HEK293 (cell line): ENCODE results near the gene HYDIN.

ENCODE experiments used
- FEZF1 ChIP-seq: fragments of 450-650 bp; formaldehyde crosslinking; IDR thresholded peaks from 2 replicates; pipeline ENCODE4 v1.5.1; 2016; ENCODE audit warnings: missing biosample characterization, missing genetic modification characterization
- GFI1B ChIP-seq: fragments of 450-650 bp; formaldehyde crosslinking; IDR thresholded peaks from 2 replicates; pipeline ENCODE4 v1.5.1; 2016; ENCODE audit warnings: missing biosample characterization, missing genetic modification characterization
- KLF16 ChIP-seq: fragments of 450-650 bp; formaldehyde crosslinking; IDR thresholded peaks from 2 replicates; pipeline ENCODE4 v1.5.1; 2017; ENCODE audit warnings: missing biosample characterization, missing genetic modification characterization
- MEIS1 ChIP-seq: sonication (generic); formaldehyde crosslinking; IDR thresholded peaks from 2 replicates; pipeline ENCODE4 v1.8.1; 2022; ENCODE audit warnings: missing genetic modification reagents, mild to moderate bottlenecking, borderline replicate concordance
- PRDM10 ChIP-seq: fragments of 450-650 bp; formaldehyde crosslinking; IDR thresholded peaks from 2 replicates; pipeline ENCODE4 v1.5.1; 2016; ENCODE audit warnings: missing biosample characterization, missing genetic modification characterization
- RBAK ChIP-seq: fragments of 450-650 bp; formaldehyde crosslinking; IDR thresholded peaks from 2 replicates; pipeline ENCODE4 v1.5.1; 2016; ENCODE audit warnings: missing biosample characterization, missing genetic modification characterization
- SCRT2 ChIP-seq: fragments of 450-650 bp; formaldehyde crosslinking; IDR thresholded peaks from 2 replicates; pipeline ENCODE4 v1.5.1; 2016; ENCODE audit warnings: missing biosample characterization, missing genetic modification characterization
- YY2 ChIP-seq: fragments of 450-650 bp; formaldehyde crosslinking; IDR thresholded peaks from 2 replicates; pipeline ENCODE4 v1.5.1; 2016; ENCODE audit warnings: missing biosample characterization, missing genetic modification characterization
- ZBTB11 ChIP-seq: fragments of 450-650 bp; formaldehyde crosslinking; conservative IDR thresholded peaks from 2 replicates; pipeline ENCODE4 v1.5.1; 2016; ENCODE audit warnings: low read depth, missing biosample characterization, missing genetic modification characterization
- ZBTB49 ChIP-seq: fragments of 450-650 bp; formaldehyde crosslinking; IDR thresholded peaks from 2 replicates; pipeline ENCODE4 v1.5.1; 2016; ENCODE audit warnings: missing biosample characterization, missing genetic modification characterization, low read depth
- ZNF133 ChIP-seq: fragments of 450-650 bp; formaldehyde crosslinking; IDR thresholded peaks from 2 replicates; pipeline ENCODE4 v1.5.1; 2016; ENCODE audit warnings: missing biosample characterization, missing genetic modification characterization
- ZNF157 ChIP-seq: fragments of 450-650 bp; formaldehyde crosslinking; IDR thresholded peaks from 2 replicates; pipeline ENCODE4 v1.5.1; 2016; ENCODE audit warnings: missing biosample characterization, missing genetic modification characterization
- ZNF433 ChIP-seq: fragments of 450-650 bp; formaldehyde crosslinking; IDR thresholded peaks from 2 replicates; pipeline ENCODE4 v1.5.1; 2016; ENCODE audit warnings: missing biosample characterization, missing genetic modification characterization, low read depth
- ZNF449 ChIP-seq: fragments of 450-650 bp; formaldehyde crosslinking; IDR thresholded peaks from 2 replicates; pipeline ENCODE4 v1.5.1; 2017; ENCODE audit warnings: missing biosample characterization, mild to moderate bottlenecking, missing genetic modification characterization, moderate library complexity
- ZNF48 ChIP-seq: fragments of 450-650 bp; formaldehyde crosslinking; IDR thresholded peaks from 2 replicates; pipeline ENCODE4 v1.5.1; 2016; ENCODE audit warnings: missing biosample characterization, missing genetic modification characterization
- ZNF639 ChIP-seq: fragments of 450-650 bp; formaldehyde crosslinking; IDR thresholded peaks from 2 replicates; pipeline ENCODE4 v1.5.1; 2016; ENCODE audit warnings: missing biosample characterization, missing genetic modification characterization
- ZSCAN30 ChIP-seq: fragments of 450-650 bp; IDR thresholded peaks from 2 replicates; pipeline ENCODE4 v1.5.1; 2018; ENCODE audit warnings: missing biosample characterization, mild to moderate bottlenecking, missing genetic modification characterization, moderate library complexity
- TF ChIP-seq, protein P1 (sequence below): fragments of 450-650 bp; formaldehyde crosslinking; IDR thresholded peaks from 2 replicates; pipeline ENCODE4 v1.5.1; 2016; ENCODE audit warnings: missing biosample characterization, missing genetic modification characterization
- TF ChIP-seq, protein P2 (sequence below): fragments of 450-650 bp; IDR thresholded peaks from 2 replicates; pipeline ENCODE4 v1.5.1; 2018; ENCODE audit warnings: missing biosample characterization, missing genetic modification characterization
- TF ChIP-seq, protein P3 (sequence below): fragments of 450-650 bp; formaldehyde crosslinking; IDR thresholded peaks from 2 replicates; pipeline ENCODE4 v1.5.1; 2016; ENCODE audit warnings: missing biosample characterization, missing genetic modification characterization

Gene HYDIN

DNA sequence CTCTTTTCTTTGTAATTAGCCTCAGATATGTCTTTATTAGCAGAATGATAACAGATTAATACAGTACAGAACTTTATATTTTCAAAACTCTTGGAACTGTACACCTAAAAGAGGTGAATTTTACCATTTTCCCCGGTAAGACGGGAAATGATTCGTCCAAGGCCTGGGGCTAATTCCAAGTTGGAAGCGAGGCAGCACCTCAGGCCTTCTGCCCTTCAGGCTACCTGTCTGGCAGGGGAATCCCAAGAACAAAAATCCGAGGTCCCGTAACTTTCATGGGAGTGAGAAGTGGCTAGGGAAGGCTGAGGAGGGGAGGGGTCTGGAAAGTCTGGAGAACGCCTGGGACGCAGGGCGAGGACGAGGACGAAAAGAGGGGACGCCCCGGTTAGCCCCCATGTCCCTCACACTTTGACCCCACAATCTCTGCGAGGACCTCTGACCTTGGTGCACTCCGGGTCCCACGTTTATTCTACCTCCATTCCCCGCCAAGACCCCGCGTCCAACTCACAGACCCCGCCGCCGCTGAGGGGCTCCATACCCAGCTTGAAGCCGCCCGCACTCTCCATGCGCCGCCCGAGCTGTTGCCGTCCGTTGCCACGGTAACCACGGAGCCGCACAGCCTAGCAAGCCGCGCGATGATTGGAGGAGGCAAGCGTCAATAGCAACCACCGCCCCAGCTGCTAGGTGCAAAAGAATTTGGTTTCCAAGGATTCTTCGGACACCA lies at the start of gene HYDIN (continued):
- 0 out of 2 replicates have a peak, but pooled peaks have one; percentile 20 for TF ChIP-seq PRDM10 (tag by site-specific recombination)
- no peak for TF ChIP-seq KLF16
- peak; percentile 31; the same call in 1 of the 2 replicates for TF ChIP-seq YY2
- TF ChIP-seq, protein P1, sequence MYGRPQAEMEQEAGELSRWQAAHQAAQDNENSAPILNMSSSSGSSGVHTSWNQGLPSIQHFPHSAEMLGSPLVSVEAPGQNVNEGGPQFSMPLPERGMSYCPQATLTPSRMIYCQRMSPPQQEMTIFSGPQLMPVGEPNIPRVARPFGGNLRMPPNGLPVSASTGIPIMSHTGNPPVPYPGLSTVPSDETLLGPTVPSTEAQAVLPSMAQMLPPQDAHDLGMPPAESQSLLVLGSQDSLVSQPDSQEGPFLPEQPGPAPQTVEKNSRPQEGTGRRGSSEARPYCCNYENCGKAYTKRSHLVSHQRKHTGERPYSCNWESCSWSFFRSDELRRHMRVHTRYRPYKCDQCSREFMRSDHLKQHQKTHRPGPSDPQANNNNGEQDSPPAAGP (tag by site-specific recombination): no peak
- no peak for TF ChIP-seq FEZF1 (tag by site-specific recombination)
- TF ChIP-seq, protein P2, sequence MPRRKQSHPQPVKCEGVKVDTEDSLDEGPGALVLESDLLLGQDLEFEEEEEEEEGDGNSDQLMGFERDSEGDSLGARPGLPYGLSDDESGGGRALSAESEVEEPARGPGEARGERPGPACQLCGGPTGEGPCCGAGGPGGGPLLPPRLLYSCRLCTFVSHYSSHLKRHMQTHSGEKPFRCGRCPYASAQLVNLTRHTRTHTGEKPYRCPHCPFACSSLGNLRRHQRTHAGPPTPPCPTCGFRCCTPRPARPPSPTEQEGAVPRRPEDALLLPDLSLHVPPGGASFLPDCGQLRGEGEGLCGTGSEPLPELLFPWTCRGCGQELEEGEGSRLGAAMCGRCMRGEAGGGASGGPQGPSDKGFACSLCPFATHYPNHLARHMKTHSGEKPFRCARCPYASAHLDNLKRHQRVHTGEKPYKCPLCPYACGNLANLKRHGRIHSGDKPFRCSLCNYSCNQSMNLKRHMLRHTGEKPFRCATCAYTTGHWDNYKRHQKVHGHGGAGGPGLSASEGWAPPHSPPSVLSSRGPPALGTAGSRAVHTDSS (tag by site-specific recombination): no peak
- TF ChIP-seq ZBTB49 (tag by site-specific recombination): no peak
- no peak for TF ChIP-seq ZNF48
- TF ChIP-seq GFI1B (tag by site-specific recombination): no peak
- TF ChIP-seq ZNF639 (tag by site-specific recombination): no peak
- TF ChIP-seq ZNF449 (tag by site-specific recombination): no peak
- TF ChIP-seq ZNF157: no peak
- no peak for TF ChIP-seq ZBTB11
- no peak for TF ChIP-seq MEIS1
- TF ChIP-seq ZNF433 (tag by site-specific recombination): no peak
- TF ChIP-seq, protein P3, sequence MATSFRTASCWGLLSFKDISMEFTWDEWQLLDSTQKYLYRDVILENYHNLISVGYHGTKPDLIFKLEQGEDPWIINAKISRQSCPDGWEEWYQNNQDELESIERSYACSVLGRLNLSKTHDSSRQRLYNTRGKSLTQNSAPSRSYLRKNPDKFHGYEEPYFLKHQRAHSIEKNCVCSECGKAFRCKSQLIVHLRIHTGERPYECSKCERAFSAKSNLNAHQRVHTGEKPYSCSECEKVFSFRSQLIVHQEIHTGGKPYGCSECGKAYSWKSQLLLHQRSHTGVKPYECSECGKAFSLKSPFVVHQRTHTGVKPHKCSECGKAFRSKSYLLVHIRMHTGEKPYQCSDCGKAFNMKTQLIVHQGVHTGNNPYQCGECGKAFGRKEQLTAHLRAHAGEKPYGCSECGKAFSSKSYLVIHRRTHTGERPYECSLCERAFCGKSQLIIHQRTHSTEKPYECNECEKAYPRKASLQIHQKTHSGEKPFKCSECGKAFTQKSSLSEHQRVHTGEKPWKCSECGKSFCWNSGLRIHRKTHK (tag by site-specific recombination): no peak
- TF ChIP-seq SCRT2: peak; percentile 63
- no peak for TF ChIP-seq ZNF133 (tag by site-specific recombination)
- TF ChIP-seq ZSCAN30 (tag by site-specific recombination): no peak
- no peak for TF ChIP-seq RBAK
